ENCODE measurements around the gene LGR5. TPM values are rescaled to one million over a fixed set of nuclear protein-coding genes. Genes with fewer than 3 reads are reported as not detected.

Gene LGR5
- polyA plus RNA-seq, 1 donor from 2014 or later = not detected

DNA sequence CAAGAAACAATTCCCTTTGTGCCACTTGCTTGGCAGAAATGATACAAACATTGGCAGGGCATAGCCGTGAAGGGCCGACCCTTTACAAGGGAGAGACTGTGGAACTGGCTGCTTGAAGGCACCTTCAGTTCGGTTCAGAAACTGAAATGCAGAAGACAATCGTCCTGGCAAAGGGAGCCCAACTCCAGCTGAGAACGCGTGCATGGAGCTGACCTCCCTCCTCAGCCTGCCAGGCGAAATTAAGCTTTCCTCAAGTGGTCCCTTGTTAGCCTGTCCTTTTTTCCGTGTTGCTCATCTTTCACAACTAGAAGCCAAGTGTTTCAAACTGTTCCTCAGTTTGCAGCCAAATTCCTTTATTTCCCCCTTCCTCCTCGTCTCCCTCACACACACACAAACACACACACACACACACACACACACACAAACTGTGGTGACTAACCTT lies 8.1 kb downstream of the LGR5 start:
- H3K27ac Mint-ChIP-seq = no peak overlapping the region
- H3K36me3 Mint-ChIP-seq = no peaks in the 10 kb centered on the region
- peaks cover 23% of the 10 kb centered on the region for H3K27me3 Mint-ChIP-seq
- peaks cover 1 to 5% (median 3%) of the 10 kb centered on the region in 3 donors for H3K9me3 Mint-ChIP-seq
- H3K4me1 Mint-ChIP-seq = no peaks in the 10 kb centered on the region
- no peak overlapping the region for H3K4me3 Mint-ChIP-seq

DNA sequence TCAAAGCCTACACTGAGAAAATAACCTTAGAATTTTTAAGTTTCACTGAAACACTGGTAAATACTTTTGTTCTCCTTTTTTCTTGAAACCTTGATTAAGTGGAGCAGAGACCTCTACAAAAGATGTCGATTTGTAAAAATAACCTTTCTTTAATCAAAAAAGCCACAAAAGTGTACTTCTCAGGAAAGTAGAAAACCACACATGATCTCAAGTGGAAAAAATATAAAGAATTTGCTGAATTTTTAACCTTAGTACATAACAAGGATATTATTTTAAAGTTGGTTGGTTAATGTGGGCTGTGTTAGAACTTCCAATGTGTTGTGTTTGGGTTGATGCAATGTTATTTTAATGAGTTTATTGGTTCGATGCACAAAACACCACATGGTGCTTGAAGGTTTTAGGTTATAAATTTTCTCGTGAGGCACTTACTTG lies 8.6 kb downstream of the LGR5 start:
- H3K27me3 Mint-ChIP-seq = peaks cover 25% of the 10 kb centered on the region
- H3K4me3 Mint-ChIP-seq = no peak overlapping the region
- no peaks in the 10 kb centered on the region for H3K36me3 Mint-ChIP-seq
- peaks cover 1 to 5% (median 3%) of the 10 kb centered on the region in 3 donors for H3K9me3 Mint-ChIP-seq
- no peak overlapping the region for H3K27ac Mint-ChIP-seq
- no peaks in the 10 kb centered on the region for H3K4me1 Mint-ChIP-seq

DNA sequence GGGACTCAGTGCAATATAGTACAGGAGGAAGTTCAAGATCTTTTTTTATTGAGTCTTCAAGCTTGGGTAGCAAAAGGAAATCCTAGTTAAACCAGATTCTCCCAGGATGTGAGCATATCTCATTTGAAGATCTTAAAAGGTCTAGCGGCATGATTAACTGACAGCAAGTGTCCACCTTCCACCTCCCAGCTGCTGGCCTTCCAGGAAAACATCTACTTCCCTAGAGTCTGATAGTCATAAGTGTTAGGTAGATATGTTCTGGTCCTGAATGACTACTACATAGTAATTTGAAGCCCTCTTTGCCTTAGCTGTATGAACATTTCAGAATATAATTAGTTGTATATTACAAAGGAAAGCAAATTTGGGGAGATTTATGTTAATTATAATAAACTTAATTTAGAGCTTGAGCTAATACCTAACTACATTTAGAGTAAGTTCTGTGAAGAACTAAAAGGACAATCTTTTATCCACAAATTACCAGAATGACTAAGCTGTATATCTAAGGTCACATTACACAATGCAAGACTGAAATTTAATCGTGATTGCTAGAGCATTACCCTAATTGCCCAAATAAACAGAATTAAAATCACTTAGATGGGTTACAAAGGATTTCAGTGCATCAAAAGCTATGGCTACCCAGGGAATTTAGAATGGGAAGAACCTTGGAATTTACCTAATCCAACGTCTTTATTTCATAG lies 9.9 kb downstream of the LGR5 start:
- Mint-ChIP-seq H3K4me3 (no peak overlapping the region), H3K27ac (no peak overlapping the region), H3K36me3 (no peaks in the 10 kb centered on the region), H3K9me3 (peaks cover 1 to 5% (median 3%) of the 10 kb centered on the region in 3 donors), H3K27me3 (peaks cover 25% of the 10 kb centered on the region), H3K4me1 (no peaks in the 10 kb centered on the region)

DNA sequence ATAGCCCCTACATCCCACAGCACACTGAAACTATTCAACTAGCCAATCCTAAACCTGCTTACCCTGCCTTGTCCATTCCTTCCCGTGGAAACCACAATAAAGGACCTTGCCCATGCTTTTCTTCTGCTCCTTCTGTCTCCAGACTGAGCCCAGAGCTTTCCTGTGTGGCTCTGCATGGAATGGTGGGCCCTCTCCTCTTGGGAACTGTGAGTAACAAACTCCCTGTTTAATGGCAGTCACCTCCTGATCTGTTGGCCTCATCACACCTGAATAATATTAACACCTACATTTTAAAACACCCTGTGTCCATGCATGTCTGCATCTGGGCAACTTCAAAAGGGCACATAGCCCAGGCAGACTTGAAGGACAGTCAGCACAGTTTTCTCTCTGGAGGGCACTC lies 12.4 kb downstream of the LGR5 start:
- Mint-ChIP-seq H3K9me3 (peaks cover 0 to 5% (median 1%) of the 10 kb centered on the region in 3 donors), H3K27ac (no peak overlapping the region), H3K4me1 (no peaks in the 10 kb centered on the region), H3K27me3 (peaks cover 17% of the 10 kb centered on the region), H3K36me3 (no peaks in the 10 kb centered on the region), H3K4me3 (peak overlapping the region in 1 of 4 donors; percentile 23)

DNA sequence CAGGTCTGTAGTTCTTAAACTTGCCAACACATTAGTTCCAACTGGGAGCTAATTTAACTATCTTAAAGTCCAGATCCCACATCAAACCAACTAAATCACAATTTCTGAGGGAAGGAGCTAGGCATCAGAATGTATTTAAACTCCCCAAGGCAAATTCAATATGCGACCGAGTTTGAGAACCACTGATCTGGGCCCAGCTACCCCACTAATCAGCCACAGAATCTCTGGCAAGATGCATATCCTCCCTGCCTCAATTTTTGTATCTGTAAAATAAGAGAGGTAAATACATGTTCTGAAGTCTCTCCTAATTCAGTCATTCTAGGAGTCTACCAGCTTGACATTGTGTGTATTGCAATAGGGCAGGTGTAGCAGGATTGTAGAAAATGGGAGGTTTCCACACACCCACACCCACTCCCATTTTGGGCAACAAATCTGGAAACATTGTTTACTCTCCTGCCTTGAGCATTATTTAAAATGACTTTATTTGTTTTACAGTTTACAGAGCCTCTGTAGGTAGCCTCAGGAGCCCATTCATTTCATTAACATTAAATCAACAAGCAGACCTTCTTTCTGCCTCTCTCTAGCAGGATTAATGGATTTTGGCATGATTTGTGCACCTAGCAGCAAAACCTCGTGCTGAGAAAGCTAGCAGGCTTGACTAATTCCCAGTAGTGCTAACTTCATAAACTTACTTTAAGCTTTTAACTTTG lies 15.6 kb downstream of the LGR5 start:
- Mint-ChIP-seq H3K27ac (peak overlapping the region in 1 of 3 donors; percentile 9), H3K4me3 (no peak overlapping the region)

DNA sequence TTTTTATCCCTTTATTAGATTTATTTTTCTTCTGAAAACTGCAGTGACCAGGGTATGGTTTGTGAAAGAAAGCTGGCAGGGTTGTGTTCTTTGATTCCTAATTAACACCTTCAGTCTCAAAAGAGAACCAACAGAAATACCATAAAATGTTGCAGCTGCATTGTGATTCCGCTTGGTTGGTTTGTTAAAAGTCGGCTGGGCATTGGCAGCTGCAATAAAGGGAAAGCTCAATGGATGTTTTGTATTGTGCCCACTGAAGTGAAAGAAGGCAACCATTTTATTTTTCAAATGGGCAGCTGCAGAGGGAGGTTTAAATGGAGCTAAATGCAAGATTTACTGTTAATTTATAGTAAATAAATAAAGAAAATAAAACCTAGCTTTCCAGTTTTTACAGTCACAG lies 16.7 kb downstream of the LGR5 start:
- Mint-ChIP-seq H3K27ac (no peak overlapping the region), H3K4me1 (no peaks in the 10 kb centered on the region), H3K9me3 (peaks cover 0 to 5% (median 1%) of the 10 kb centered on the region in 3 donors), H3K27me3 (peaks cover 14% of the 10 kb centered on the region), H3K36me3 (no peaks in the 10 kb centered on the region), H3K4me3 (no peak overlapping the region)

More for the DNA sequence above, 15.6 kb downstream of the LGR5 start:
- no peaks in the 10 kb centered on the region for H3K36me3 Mint-ChIP-seq
- peaks cover 14% of the 10 kb centered on the region for H3K27me3 Mint-ChIP-seq
- H3K9me3 Mint-ChIP-seq = peaks cover 0 to 5% (median 1%) of the 10 kb centered on the region in 3 donors
- no peaks in the 10 kb centered on the region for H3K4me1 Mint-ChIP-seq

DNA sequence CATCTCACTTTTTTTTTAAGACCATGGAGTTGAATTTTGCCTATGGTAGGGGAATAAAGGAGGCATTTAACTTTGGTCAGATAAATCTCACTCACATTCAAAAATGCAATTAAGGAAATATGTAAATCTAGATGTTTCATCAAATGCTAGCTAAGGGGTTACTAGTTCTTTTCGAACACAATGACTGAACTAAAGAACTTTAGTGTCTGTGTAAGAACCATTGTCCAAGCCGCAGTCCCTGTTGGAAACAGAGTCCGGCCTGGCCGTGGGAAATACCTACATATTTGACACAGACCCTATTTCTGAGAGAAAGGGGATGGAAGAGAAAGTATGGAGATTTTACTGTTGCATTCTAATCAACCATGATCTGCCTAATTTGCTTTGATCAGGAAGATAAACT lies 17.4 kb downstream of the LGR5 start:
- Mint-ChIP-seq H3K27me3 (peaks cover 14% of the 10 kb centered on the region), H3K4me3 (no peak overlapping the region), H3K36me3 (no peaks in the 10 kb centered on the region), H3K9me3 (peaks cover 0 to 4% (median 1%) of the 10 kb centered on the region in 3 donors), H3K27ac (no peak overlapping the region), H3K4me1 (no peaks in the 10 kb centered on the region)

DNA sequence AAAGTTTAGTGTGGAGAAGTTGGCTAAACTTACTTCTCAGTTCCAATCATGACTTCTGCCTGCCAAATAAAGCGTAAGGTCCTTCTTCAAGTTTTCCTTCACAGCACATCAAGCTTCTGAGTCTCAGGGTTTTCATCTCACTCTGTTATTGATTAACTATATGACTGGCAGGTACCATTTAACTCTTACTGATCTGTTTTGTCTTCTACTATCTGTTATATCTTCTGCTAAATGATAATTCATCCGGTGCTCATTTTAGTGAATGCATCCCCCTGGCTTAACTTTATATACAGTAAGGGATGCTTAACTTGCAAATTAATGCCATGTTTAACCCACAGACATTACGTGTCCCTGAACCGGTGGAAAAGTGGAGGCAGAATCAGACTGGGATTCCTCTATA lies 20.7 kb downstream of the LGR5 start:
- Mint-ChIP-seq H3K9me3 (no peaks in the 10 kb centered on the region), H3K4me3 (no peak overlapping the region), H3K27me3 (peaks cover 5% of the 10 kb centered on the region), H3K36me3 (no peaks in the 10 kb centered on the region), H3K4me1 (no peaks in the 10 kb centered on the region), H3K27ac (no peak overlapping the region)

DNA sequence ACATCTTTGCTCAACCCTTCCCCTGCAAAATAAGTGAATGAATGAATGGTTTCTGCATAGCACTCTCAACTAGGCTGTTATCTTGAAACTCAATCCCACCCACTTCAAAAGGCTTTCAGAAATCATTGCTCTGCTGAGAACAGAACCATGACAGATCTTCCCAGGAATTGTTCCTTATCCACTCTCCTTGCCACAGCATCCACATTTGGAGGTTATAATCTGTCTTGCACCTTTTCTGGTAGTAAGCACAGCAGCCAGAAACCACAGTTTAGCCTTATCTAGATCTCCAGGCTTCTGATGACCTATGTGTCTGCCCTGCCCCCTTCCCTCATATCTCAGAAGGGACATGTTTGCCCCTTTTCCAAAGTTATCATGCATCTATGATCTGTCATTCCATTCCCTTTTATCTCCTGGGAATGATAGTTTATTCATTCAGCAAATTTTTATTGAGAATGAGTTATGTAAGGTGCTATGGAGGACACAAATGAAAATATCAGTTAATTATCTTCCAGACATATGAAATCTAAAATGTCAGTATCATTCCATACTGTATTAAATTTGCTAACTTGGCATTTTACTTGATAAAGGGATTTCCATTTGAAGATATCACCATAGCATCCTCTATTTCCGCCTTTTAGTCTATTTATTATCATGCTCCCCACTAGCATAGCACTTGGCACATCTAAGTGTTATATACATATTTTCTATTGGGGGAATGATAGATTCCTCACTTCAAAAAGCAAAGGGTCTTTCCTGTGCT lies 21.4 kb downstream of the LGR5 start:
- H3K27me3 Mint-ChIP-seq = peaks cover 5% of the 10 kb centered on the region
- no peak overlapping the region for H3K4me3 Mint-ChIP-seq
- no peak overlapping the region for H3K27ac Mint-ChIP-seq
- no peaks in the 10 kb centered on the region for H3K4me1 Mint-ChIP-seq
- no peaks in the 10 kb centered on the region for H3K36me3 Mint-ChIP-seq
- no peaks in the 10 kb centered on the region for H3K9me3 Mint-ChIP-seq

DNA sequence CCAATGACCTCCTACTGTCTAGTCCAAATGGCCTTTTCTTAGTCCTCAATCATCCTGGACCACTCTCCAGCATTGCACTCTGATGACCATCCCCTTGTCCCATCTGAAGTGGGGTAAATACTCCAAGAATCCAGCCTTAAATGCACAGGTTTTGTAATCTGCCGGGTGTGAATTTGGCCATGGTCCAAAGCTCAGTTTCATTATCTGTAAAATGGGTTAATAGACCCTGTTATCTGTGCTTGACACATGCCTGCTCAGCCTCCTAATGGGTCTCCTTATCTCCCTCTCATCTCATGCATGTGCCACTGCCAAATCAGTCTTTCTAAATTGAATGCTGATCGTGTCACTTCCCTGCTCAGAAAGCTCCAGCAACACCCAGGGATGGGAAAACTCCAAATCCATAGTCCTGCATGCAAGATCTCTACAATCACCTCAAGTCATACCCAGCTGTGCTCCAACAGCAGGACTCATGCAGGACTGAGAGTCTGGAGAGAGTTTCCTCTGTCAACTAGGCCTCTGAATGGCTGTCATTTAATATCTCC lies 22.3 kb downstream of the LGR5 start:
- no peaks in the 10 kb centered on the region for H3K36me3 Mint-ChIP-seq
- no peak overlapping the region for H3K4me3 Mint-ChIP-seq
- H3K4me1 Mint-ChIP-seq = no peaks in the 10 kb centered on the region
- H3K27ac Mint-ChIP-seq = no peak overlapping the region
- H3K9me3 Mint-ChIP-seq = no peaks in the 10 kb centered on the region
- H3K27me3 Mint-ChIP-seq = peaks cover 7% of the 10 kb centered on the region

DNA sequence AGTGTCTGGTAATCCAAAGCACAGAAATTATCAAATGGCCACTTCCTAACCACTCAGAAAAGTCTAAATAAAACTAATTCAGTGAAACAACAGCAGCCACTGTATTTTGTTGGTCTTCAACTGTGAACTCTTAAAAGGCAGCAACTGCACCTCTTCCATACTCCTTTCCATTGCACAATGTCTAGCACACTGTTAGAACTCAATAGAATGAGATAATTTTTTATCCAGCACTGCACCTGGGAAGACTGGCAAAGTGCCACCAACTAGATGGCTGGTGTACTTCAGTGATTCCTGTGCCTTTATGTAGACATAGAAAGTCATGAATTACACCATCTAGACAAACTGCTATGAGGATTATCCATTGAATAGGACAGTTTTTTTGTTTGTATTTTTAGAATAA lies 26.2 kb downstream of the LGR5 start:
- H3K27me3 Mint-ChIP-seq = peaks cover 4% of the 10 kb centered on the region

DNA sequence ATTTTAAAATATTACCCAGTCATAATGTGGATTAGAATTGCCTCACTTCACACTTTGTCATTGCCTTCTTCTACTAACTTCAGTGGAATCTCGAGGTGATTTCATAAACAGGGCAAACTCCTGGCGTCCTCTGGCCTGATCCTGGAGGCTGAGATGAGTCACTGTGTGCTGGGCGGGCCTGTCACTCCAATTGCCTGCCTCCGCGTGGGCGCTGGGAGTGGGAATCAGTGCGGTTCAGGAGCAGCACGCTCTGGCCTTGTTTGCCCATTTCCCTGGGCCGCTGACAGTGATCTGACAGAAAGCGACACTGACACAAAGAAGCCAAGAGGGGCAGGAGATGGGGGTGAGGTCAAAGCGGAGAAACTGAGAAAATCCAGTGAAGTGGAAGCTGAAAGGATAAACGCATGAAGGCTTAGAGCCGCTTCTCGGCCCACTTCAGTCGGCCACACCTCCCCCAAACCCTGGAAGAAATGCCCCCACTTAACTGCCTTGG lies 29.7 kb downstream of the LGR5 start:
- no peaks in the 10 kb centered on the region for H3K4me1 Mint-ChIP-seq

More for the DNA sequence above, 26.2 kb downstream of the LGR5 start:
- Mint-ChIP-seq H3K9me3 (no peaks in the 10 kb centered on the region), H3K27ac (no peak overlapping the region), H3K36me3 (no peaks in the 10 kb centered on the region), H3K4me3 (no peak overlapping the region), H3K4me1 (no peaks in the 10 kb centered on the region)

DNA sequence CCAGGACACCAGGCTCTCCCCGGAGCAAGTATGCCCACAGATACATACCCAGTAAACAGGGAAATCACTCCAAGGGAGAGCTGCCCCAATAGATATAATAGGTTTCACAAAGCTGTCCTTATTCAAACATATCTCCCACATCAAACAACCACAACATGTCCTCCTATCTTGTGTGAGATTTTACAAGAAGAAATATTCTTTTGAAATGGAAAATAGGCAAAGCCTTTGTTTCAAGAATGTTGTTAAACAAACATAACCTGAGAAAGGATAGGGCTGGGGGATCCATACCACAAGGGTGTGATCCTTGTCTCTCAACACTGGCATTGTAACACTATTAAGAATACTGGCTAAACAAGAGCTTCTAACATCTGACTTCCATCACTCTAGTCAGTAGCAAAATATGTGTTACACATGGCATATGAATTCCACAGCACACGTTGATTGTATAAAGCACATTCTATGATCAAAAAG lies 32.9 kb downstream of the LGR5 start:
- Mint-ChIP-seq H3K36me3 (no peaks in the 10 kb centered on the region), H3K4me3 (no peak overlapping the region), H3K27me3 (peaks cover 1% of the 10 kb centered on the region), H3K4me1 (no peaks in the 10 kb centered on the region), H3K9me3 (no peaks in the 10 kb centered on the region), H3K27ac (no peak overlapping the region)

More for the DNA sequence above, 29.7 kb downstream of the LGR5 start:
- H3K36me3 Mint-ChIP-seq = no peaks in the 10 kb centered on the region
- no peak overlapping the region for H3K4me3 Mint-ChIP-seq
- peaks cover 4% of the 10 kb centered on the region for H3K27me3 Mint-ChIP-seq
- no peaks in the 10 kb centered on the region for H3K9me3 Mint-ChIP-seq
- H3K27ac Mint-ChIP-seq = no peak overlapping the region

DNA sequence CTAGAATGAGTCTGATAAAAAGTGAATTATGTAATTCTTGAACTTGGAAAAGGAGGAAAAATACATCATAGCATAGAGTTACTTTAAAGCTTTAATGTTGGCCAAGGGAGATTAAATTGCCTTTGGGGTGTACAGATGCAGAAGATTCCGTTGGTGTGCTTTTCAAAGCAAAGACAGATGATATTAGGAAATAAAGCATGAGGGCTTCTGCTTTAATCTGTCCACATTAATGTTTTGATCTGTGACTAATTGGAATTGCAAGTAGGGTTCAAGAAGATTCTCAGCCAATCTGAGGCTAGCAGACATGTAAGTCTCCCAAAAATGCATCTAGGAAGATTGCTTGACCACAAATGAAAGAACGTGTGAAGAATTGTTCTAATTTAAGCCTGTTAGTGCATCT lies 35.2 kb downstream of the LGR5 start:
- Mint-ChIP-seq H3K4me1 (no peaks in the 10 kb centered on the region), H3K9me3 (peaks cover 0 to 3% (median 0%) of the 10 kb centered on the region in 3 donors), H3K27ac (no peak overlapping the region), H3K27me3 (peaks cover under 1% of the 10 kb centered on the region), H3K36me3 (no peaks in the 10 kb centered on the region), H3K4me3 (no peak overlapping the region)

DNA sequence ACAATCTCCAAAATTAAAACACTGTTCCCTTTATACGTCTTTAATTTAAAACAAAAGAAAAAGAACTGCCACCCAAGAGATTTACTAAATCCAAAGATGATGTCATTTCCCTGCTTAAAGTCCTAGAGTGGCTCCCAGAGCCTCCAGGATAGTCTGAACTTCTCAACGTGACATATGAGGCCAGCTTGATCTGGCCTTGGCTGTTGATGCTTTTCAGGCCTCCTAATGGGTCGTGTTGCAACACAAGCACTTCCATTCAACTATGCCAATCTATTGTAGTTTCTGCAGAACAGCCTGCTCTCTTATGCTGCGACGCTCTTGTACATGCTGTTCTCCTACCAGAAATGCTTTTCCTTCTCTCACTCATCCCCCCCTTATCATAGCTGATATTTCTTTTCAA lies 35.7 kb downstream of the LGR5 start:
- no peaks in the 10 kb centered on the region for H3K4me1 Mint-ChIP-seq
- H3K36me3 Mint-ChIP-seq = no peaks in the 10 kb centered on the region
- H3K4me3 Mint-ChIP-seq = no peak overlapping the region
- no peaks in the 10 kb centered on the region for H3K27me3 Mint-ChIP-seq
- H3K27ac Mint-ChIP-seq = no peak overlapping the region
- peaks cover 0 to 3% (median 0%) of the 10 kb centered on the region in 3 donors for H3K9me3 Mint-ChIP-seq

All from IgD-negative memory B cell (primary cell).